GM21515 (cell line): ENCODE data around the gene STXBP1.

Experiments used
- ATAC-seq: cut with Tn5 transposase; IDR thresholded peaks from one replicate; pipeline ENCODE4 v1.9.1; 2021; ENCODE audit not compliant: unreplicated experiment

Gene STXBP1

DNA sequence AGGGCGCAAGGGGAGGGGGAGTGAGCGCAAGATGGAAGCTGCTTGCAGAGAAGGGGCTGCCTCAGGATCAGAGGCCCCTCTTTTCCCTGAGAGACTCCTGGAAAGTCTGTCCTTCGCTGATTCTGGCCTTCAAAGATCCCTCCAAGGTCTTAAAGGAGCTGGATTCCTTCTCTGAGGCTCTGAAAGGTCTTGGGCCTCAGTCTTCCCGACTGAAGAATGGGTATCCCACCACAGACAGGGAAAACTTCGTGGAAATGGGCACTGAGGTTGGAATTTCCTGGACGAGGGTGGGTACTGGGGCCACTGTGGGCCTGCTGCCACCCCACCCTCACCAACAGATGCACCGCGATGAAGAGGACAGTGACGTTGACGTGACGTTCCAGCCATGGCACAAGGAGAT, 100.3 kb downstream of the STXBP1 start:
- no peak for ATAC-seq

DNA sequence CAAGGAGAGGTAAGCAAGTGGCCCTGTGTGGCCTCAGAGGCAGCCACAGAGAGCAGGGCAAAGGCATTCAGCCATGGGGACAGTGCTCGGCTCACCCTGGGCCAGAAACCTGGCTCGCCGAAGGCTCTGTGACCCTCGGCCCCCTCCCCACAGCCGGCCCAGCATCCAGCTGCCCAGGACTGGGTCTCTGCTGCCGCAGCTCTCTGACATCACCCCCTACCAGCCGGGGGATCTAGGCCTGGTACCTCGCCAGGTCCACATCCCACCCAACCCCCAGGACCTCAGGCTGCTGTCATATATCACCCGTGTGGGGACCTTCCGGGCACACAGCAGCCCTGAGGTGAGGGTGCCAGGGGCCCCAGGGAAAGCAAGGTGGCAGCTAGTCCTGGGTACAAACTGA, 100.8 kb downstream of the STXBP1 start:
- ATAC-seq: no peak

DNA sequence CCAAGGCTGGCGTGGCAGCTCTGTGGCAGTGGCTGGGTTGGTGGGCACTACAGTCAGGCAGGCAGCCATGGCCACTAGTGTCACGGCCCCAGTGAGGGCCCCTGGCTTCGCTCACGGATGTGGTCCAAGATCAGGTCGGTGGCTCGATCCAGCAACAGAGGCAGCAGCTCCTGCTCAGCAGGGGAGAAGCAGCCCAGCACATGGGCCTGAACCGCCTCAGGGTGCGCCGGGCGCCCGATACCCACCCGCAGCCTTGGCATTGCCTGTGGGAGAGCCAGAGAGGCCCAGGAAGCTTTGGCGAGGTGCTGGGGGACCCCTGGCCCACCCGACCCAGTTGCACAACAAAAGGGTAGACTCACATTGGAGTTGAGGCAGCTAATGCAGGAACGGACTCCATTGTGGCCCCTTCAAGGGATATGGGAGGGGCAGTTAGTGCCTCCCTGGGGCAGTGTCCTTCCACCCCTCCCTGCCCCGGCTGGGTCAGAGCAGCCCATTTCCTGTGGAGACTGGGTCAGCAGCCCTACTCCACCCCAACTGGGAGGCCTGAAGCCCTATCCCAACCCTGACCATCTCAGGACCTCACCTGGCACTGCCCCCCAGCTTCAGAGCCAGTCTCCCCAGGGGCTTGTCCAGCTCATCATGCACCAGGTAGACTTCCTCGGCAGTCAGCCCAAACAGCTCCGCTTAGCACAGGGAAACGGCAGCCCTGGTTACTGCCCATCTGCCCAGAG, 102.1 kb downstream of the STXBP1 start:
- ATAC-seq: no peak

DNA sequence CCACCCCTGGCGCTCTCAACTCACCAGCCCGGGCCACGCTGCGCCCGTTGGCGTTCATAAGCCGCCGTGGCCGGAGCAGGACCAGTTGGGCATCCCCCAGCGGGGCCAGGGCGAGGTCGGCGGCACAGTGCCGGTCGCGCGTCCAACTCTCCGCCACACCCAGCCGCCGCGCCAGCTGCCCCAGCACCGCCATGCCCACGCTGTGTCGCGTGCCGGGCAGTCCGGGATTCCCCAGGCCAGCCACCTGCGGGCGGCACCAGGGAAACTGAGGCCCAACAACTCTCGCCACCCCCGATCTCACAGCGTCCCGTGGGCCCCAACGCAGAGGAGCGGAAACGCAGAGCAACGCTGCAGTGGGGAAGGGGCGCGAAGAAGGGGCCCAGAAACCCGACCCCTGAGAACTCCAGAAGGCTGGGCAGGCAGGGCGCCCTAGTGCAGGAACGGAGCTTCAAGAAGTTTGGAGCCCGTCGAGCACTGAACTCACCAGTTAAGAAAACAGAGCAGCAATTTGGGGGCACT, 102.9 kb downstream of the STXBP1 start:
- no peak for ATAC-seq

DNA sequence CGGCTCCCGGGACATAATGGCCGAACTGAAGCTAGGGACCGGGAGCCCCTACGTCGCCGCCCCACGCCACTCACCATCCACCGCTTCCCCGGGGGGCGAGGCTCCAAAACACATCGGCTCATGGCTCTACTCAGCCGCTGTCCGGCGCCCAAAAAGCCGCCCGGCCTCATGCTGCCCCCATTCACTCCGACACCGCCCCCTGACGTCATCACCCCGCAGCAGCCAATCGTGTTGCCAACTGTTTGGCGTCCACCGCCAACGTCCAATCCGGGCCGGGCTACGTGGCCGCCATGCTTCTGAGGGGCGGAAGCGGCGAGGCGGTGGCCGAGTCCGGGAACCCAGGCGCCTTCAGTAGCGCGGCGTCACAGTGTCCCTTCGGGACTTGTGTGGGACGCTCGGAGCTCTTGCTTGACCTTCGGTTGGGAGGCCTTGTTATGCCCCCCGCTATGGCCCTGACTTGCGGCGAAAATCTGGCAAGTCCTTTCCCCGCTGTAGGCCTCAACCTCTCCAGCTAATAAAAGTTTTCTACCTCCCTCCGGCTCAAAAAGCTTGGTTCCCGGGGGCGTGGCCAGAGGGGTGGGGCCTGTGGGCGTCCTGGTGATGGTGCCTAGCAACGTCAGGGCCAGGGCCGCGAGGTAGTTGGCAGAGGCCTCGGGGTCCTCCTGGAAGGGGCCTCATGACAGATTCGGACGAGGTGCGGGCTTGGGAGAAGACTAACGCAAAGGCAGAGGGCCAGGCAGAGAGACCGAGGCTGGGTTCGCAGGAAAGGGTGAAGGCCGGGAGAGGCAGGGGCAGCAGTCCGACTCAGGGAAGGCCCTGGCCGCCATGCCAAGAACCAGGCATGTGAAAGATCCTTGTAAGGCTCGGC, 103.6 kb downstream of the STXBP1 start, which contains the start of the genes PTRH1 and TTC16:
PTRH1 (minus strand) TSS at position 194 of the 868 bp plus-strand sequence; CDS start at position 170, 24 bp downstream.
TTC16 (plus strand) TSS at position 610 of the 868 bp plus-strand sequence; CDS start at position 677, 67 bp downstream.
- ATAC-seq: peak; percentile 93

DNA sequence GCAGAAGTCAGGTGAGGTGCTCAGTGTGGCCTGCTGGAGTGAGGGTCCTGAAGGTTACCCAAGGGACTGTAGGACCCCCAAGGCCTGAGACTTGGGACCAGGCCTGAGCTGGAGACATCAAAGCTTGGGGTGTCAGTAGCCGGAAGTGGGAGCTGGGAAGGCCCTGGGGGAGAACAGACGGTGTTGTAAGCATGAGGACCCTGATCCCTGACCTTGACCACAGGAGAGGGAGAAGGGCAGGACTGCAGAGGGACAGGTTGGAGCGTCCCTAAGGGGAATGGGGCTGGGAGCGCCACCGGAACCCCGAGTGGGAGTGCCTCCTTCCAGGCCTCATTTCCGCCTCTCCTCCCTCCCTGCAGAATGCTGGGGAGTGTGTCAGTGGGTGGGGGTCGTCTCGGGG, 104.3 kb downstream of the STXBP1 start:
- ATAC-seq: no peak

DNA sequence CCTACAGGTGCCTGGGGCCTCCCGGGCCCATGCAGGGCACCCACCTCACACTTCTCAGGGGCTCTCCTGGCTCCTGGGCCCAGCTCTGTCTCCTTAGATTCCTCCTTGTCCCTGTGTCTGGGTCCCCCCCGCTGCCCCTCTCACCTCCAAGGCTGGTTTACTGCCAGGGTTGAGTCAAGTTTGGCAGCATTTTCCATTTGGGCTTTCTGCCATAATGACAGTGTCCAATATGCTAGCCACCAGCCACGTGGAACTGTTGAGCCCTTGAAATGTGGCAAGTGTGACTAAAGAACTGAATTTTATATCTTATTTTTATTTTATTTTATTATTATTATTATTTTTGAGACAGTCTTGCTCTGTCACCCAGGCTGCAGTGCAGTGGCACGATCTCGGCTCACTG, 105.7 kb downstream of the STXBP1 start:
- ATAC-seq: no peak

DNA sequence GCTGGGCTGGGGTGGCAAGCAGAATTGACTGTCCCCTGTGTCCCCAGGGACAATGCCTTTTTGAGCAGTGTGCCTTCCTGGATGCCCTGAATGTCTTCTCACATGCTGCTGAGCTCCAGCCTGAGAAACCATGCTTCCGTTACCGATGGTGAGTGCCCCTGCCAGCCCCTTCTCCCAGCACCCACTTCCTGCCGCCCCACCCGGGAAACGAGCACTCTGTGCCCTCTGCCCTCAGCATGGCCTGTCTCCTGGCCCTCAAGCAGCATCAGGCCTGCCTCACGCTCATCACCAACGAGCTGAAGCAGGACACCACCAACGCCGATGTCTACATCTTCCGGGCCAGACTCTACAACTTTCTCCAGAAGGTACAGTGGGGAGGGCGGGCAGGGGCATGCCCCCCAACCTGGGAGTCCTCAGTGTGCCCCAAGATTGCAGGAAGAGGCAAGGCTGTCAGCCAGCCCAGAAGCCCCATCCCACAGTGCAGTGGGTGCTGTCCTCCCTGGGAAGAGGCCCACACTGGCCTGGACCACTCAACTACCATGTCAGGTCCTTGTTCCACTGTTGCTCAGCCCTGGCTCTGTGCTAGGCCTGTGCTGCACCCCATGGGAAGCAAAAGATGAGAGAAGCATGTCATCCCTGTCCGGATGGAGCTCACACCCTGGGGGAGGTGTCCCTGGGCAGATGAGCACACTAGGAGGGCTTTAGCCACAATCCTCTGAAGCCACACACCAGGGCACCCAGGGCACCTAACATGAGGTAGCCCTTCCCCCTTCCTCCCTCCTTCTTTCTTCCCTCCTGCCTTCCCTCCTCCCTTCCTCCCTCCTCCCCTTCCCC, 108.2 kb downstream of the STXBP1 start:
- no peak for ATAC-seq

DNA sequence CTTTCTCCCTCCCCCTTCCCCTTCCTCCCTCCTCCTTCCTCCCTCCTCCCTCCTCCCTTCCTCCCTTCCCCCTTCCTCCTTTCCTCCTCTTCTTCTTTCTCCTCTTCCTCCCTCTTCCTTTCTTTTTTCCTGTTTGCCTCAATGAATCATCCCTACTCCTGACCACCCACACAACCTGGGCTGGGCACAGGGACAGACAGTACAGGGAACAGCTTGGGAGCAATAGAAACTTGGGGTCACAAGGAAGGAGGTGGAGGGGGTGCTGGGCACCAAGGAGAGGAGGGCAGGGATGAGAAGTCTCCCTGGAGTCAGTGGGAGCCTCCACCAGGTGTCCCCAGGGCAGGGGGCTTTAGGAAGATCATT, 108.8 kb downstream of the STXBP1 start:
- ATAC-seq: no peak

DNA sequence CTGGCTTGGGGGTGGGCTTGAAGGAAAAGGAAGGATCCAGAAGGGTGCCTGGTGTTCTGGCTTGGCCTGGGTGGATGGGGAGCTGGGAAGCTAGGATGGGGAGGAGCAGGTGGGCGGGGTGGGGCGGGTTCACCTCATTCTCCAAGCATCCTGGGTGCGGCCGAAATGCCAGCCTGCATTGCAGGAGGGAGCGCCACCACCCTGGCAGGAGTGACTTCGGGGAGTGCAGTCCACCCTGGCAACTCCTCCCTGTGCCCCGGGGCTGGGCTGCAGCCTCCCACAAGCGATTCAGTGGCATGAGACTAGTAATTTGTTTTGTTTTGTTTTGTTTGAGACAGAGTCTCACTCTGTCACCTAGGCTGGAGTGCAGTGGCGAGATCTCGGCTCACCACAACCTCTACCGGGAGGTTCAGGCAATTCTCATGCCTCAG, 109.3 kb downstream of the STXBP1 start:
- ATAC-seq: no peak

DNA sequence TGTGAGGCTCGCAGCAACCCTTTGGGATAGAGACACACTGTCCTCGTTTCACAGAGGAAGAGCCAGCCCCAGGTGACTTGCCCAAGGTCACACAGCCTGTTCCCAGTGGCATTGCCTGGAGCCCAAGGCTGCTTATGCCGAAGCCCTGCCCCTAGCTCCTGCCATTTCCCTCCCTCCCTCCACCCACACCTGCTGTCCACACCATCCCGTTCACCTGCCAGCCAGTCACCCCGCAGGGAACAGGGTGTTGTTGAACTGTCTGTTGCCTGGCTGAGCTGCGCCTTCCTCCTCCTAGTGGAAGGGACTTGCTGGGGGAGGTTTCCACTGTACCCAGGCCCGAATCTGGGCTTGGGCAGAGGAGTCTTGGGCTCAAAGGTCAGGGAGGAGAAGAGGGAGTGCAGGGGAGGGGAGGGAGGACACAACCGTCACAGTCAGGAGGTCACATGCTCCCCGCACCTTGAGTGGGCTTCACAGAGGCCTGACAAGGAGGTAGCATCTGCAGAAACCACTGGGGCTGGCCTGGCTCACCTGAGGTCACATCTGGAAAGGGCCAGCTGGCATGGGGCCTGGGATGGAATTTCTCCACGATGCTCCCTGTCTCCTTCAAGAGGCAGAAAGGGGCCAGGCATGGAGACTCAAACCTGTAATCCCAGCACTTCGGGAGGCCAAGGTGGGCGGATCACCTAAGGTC, 110.1 kb downstream of the STXBP1 start:
- no peak for ATAC-seq

DNA sequence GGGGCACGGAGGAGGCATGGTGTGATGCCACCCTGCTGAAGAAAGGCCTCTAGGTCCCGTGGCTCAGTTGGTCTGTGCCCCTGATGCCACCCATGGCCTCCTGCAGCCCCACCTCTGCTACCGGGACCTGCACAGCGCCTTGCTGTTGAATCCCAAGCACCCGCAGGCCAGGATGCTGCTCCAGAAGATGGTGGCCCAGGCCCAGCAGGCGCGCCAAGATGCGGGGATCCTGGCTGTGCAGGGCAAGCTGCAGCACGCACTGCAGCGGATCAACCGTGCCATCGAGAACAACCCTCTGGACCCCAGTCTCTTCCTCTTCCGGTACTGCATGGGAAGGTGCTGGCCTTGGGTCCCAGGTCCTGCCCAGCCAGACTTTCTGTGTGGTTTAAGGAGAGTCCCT, 110.9 kb downstream of the STXBP1 start:
- ATAC-seq: no peak

DNA sequence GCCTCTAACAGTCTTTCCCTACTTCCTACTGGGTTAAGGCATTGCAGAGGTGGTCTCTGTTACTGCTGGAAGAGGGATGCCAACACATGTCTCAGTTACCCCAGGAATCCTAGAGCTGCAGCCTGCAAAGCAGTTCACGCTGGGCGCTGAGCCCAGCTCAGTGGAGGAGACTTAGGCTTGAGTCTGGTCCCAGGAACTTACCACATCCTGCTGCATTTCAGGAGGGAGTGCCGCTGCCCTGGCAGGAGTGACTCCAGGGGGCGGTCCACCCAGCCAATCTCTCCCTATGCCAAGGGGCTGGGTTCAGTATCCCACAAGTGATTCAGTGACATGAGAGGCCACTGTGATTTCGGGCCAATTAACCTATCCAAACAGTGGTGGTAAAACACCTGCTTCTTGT, 111.4 kb downstream of the STXBP1 start:
- ATAC-seq: no peak

DNA sequence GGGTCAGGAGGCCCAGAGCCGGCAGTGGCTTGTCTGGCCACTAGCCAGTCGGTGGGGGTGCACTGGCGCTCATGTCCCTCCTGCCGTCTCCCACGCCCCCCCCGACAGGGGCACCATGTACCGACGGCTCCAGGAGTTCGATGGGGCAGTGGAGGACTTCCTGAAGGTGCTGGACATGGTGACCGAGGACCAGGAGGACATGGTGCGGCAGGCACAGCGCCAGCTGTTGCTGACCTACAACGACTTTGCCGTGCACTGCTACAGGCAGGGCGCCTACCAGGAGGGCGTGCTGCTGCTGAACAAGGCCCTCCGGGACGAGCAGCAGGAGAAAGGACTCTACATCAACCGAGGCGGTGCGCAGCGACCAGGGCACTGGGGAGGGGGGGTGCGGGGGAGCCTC, 111.9 kb downstream of the STXBP1 start:
- ATAC-seq: no peak

DNA sequence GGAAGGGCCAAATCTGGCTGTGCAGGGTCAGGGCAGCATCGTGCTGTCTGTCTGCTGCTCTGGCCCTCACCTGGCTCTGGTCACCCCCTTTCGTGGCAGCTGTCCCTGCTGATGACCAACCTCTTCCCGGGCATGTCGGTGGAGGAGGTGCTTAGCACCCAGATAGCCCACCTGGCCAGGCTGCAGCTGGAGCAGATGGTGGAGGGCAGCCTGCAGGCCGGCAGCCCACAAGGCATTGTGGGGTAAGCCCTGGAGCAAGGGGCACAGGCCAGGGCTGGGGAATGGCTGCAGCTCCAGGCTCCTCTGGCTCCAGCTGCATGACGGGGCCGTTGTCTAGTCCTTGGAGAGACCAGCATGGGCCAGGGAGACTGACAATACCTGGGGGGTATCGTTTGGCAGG, 114.8 kb downstream of the STXBP1 start:
- ATAC-seq: no peak

DNA sequence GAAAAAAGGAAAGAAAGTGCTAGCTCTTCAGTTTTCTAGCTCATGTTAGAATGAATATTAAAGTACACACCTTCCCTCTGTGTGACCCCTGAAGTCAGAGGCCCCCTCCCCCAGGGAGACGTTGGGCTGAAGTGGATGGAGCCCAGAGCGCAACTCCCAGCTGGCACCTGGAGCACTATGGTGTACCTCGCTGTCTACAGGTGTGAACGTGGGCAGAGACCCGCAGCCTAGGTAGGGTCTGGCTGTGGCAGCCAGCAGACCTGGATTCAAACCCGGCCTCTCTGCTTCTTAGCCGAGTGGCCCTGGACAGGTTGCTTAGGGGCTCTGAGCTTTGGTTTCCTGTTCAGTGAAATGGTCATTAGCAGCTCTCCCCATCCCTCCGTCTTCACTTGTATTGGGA, 116.7 kb downstream of the STXBP1 start:
- no peak for ATAC-seq

DNA sequence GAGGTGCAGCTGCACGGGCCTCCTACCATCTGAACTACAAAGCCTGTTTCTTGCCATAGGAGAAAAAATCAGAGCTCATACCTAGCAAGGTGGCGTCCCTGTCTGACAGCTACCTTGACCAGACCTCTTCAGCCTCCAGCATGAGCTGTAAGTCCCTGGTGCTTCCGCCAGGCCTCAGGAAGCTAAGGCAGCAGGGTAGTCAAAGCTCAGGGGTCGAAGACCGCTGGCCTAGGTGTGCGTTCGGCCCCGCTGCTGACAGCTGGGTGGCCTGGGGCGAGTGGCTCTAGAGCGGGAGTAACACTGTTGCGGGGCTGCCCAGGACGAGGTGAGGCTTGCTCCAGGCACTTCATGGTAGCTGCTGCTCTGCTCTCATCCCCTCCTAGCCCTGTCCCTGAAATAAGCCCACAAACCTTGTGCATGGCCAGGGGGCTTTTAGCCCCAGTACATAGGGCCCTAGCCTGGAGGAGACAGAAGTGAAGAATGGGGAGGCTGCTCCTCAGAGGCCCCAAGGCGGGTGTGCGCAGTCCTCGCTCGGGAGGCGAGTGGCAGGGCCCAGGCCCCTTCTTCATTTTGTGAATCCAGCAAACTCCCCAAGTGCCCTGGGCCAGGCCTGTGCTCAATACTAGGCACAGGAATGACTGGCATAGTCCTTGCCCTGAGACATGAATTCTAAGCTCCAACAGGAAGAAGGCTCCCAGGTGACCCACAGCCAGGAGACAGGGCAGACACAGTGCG, 117.6 kb downstream of the STXBP1 start:
- ATAC-seq: no peak

DNA sequence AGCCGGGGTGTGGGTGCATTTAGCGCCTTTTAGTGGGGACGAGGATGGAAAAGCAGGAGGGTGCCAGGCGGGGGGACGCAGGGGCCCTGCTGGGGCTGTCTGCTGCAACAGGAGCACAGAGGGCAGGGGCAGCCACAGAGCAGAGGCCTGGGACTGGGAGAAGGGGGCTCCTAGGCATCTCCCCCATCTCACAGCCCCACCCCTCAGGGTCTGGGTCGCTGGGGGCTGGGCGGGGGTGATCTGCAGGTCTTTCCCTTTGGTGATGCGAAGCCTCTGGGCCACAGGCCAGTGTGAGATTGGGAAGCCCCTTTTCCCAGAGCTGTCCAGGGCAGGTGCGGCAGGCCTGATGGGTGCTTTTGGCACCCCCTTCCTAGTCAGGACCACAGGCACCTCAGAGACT, 118.2 kb downstream of the STXBP1 start:
- ATAC-seq: no peak

DNA sequence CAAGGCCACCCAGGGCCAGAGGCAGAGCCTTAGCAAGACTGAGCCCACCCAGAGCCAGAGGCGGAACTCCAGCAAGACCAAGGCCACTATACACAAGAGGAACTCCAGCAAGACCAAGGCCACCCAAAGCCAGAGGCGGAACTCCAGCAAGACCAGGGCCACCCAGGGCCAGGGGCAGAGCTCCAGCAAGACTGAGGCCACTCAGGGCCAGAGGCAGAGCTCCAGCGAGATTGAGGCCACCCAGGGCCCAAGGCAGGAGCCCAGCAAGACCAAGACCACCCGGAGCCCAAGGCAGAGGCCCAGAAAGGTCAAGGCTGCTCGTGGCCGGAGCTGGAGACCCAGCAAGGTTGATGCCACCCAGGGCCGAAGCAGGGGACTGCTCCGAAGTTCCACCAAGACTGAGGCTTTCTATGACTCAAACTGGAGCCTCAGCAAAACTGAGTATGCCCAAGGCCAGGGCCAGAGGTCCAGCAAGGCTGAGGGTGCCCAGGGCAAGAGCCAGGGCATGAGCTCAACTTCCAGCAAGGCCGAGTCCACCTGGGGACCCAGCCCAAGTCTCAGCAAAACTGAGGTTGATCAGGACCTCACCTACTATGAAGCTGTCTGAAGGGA, 118.8 kb downstream of the STXBP1 start:
- no peak for ATAC-seq
